Thyroid gland (tissue), 4 donors: ENCODE measurements around the gene CHAC1. TPM values are rescaled to one million over a fixed set of nuclear protein-coding genes. Genes with fewer than 3 reads are reported as not detected.

Experiments
- DNase-seq, 2 donors: peaks; one replicate each; pipeline ENCODE4 v3.0.0-alpha.2; 2019
- H3K27ac ChIP-seq, 3 donors: fragments of 200-600 bp; sonication (generic); 1 replicate in 2 of 3; 2 replicates in 1 of 3; pipeline ENCODE4 v1.5.1; 2016 to 2019; ENCODE audit warnings: mild to moderate bottlenecking in 1 of 3, moderate library complexity in 1 of 3
- H3K27me3 ChIP-seq: fragments of 200-600 bp; sonication (generic); one replicate; pipeline ENCODE4 v1.5.1; 2019
- H3K36me3 ChIP-seq, 2 donors: fragments of 200-600 bp; sonication (generic); one replicate each; pipeline ENCODE4 v1.5.1; 2016 to 2019
- H3K4me1 ChIP-seq, 2 donors: fragments of 200-600 bp; sonication (generic); one replicate each; pipeline ENCODE4 v1.5.1; 2017 to 2019
- H3K4me3 ChIP-seq, 3 donors: fragments of 200-600 bp; sonication (generic); replicated peaks in 1 of 3; 1 replicate in 2 of 3; 2 replicates in 1 of 3; pipeline ENCODE4 v1.5.1; 2016; ENCODE audit warnings: mild to moderate bottlenecking in 1 of 3
- H3K9me3 ChIP-seq: fragments of 200-600 bp; sonication (generic); one replicate; pipeline ENCODE4 v1.5.1; 2017
- CTCF ChIP-seq, 6 experiments: fragments of 200-600 bp in 3 of 6; fragments of 450-650 bp in 3 of 6; sonication (generic) in 3 of 6; IDR thresholded peaks; one replicate each; pipeline ENCODE4 v1.5.1; 2016 to 2019; ENCODE audit warnings: antibody characterized with exemption in 6 of 6, mild to moderate bottlenecking in 2 of 6, inconsistent platforms in 1 of 6, moderate library complexity in 1 of 6
- POLR2A ChIP-seq, 2 donors: fragments of 450-650 bp; IDR thresholded peaks; one replicate each; pipeline ENCODE4 v1.6.1; 2017; ENCODE audit warnings: antibody characterized with exemption in 2 of 2, mild to moderate bottlenecking in 2 of 2, moderate library complexity in 1 of 2
- WGBS, 2 donors: methylation state at CpG; one replicate each; pipeline ENCODE4 v1.1.5; 2017; 5-methylcytosine and 5-hydroxymethylcytosine counted together
- intact Hi-C: fragments of 100-400 bp; cut with DNase I; formaldehyde crosslinking; loops from one replicate; pipeline ENCODE4 v1.15.1; 2023
- total RNA-seq, 4 donors: library from RNA; depleted of rRNA; stranded (reverse); fragments of >200 nt; gene quantifications; one replicate each; pipeline ENCODE4 v1.2.3, GENCODE V29; 2016

CHAC1 gene
- total RNA-seq, 4 donors from 2014 or later = 1.1 to 3.1 (median 1.8) TPM

GRCh38 chr15:40955141-40955903 is 2.1 kb downstream of the CHAC1 start:
- H3K9me3 ChIP-seq = no peaks in the 10 kb centered on the region
- no peaks in the 10 kb centered on the region for H3K27me3 ChIP-seq
- intact Hi-C loops = no loop called here
- no peak overlapping the region for H3K27ac ChIP-seq
- 86 to 90% methylated on average over 11 to 12 of the region's 20 CpGs for WGBS, 2 donors
- no peak for TF ChIP-seq CTCF (IDR thresholded peaks at IDR 0.05)
- no peak for TF ChIP-seq POLR2A (IDR thresholded peaks at IDR 0.05)
- DNase-seq = no peak
- no peaks in the 10 kb centered on the region for H3K36me3 ChIP-seq
- no peak overlapping the region for H3K4me3 ChIP-seq
- peaks cover 6 to 17% of the 10 kb centered on the region in 2 donors for H3K4me1 ChIP-seq

GRCh38 chr15:40955930-40956540 is 2.8 kb downstream of the CHAC1 start:
- Histone ChIP-seq H3K27ac (no peak overlapping the region), H3K4me3 (no peak overlapping the region), H3K9me3 (no peaks in the 10 kb centered on the region), H3K36me3 (no peaks in the 10 kb centered on the region), H3K27me3 (no peaks in the 10 kb centered on the region), H3K4me1 (peaks cover 6 to 17% of the 10 kb centered on the region in 2 donors)
- no peak for DNase-seq
- intact Hi-C loops = no loop called here
- TF ChIP-seq POLR2A (IDR thresholded peaks at IDR 0.05) (no peak), CTCF (IDR thresholded peaks at IDR 0.05) (no peak)
- WGBS, 2 donors = 85 to 100% methylated on average over 2 to 3 of the region's 3 CpGs

GRCh38 chr15:40956541-40956982 is 3.3 kb downstream of the CHAC1 start:
- intact Hi-C loops = no loop called here
- no peak overlapping the region for H3K4me3 ChIP-seq

GRCh38 chr15:40957041-40957555 is 3.8 kb downstream of the CHAC1 start:
- no peak for DNase-seq
- WGBS, 2 donors = 92 to 96% methylated on average over 3 to 4 of the region's 4 CpGs
- Histone ChIP-seq H3K27me3 (no peaks in the 10 kb centered on the region), H3K4me3 (no peak overlapping the region), H3K27ac (no peak overlapping the region), H3K4me1 (peaks cover 6 to 16% of the 10 kb centered on the region in 2 donors), H3K9me3 (no peaks in the 10 kb centered on the region), H3K36me3 (no peaks in the 10 kb centered on the region)
- TF ChIP-seq POLR2A (IDR thresholded peaks at IDR 0.05) = no peak
- TF ChIP-seq CTCF (IDR thresholded peaks at IDR 0.05) = no peak
- intact Hi-C loops = no loop called here

More at GRCh38 chr15:40956541-40956982, 3.3 kb downstream of the CHAC1 start:
- no peaks in the 10 kb centered on the region for H3K27me3 ChIP-seq
- H3K4me1 ChIP-seq = peaks cover 6 to 17% of the 10 kb centered on the region in 2 donors
- H3K36me3 ChIP-seq = no peaks in the 10 kb centered on the region
- H3K9me3 ChIP-seq = no peaks in the 10 kb centered on the region
- TF ChIP-seq POLR2A (IDR thresholded peaks at IDR 0.05) (no peak), CTCF (IDR thresholded peaks at IDR 0.05) (no peak)
- 90 to 98% methylated on average over 1 to 3 of the region's 3 CpGs for WGBS, 2 donors
- no peak overlapping the region for H3K27ac ChIP-seq
- no peak for DNase-seq

GRCh38 chr15:40957581-40958051 is 4.3 kb downstream of the CHAC1 start:
- no peaks in the 10 kb centered on the region for H3K9me3 ChIP-seq
- H3K4me1 ChIP-seq = peaks cover 6 to 11% of the 10 kb centered on the region in 2 donors
- TF ChIP-seq CTCF (IDR thresholded peaks at IDR 0.05) (no peak), POLR2A (IDR thresholded peaks at IDR 0.05) (no peak)
- peak; percentile 72 to 73 for DNase-seq
- intact Hi-C loops = no loop called here
- H3K36me3 ChIP-seq = no peaks in the 10 kb centered on the region
- H3K27ac ChIP-seq = no peak overlapping the region
- H3K27me3 ChIP-seq = no peaks in the 10 kb centered on the region
- H3K4me3 ChIP-seq = no peak overlapping the region
- 43 to 55% methylated on average over 8 to 9 of the region's 9 CpGs for WGBS, 2 donors
